ENCODE data around the gene TRMT44. TPM values are rescaled to one million over a fixed set of nuclear protein-coding genes. Genes with fewer than 3 reads are reported as not detected.

The TRMT44 gene
- total RNA-seq, 4 donors from 2014 or later = 30.8 to 60.0 (median 46.1) TPM

- no peak for TF ChIP-seq POLR2AphosphoS5 (IDR thresholded peaks at IDR 0.05)
- TF ChIP-seq EP300 (IDR thresholded peaks at IDR 0.05) = no peak
- TF ChIP-seq CTCF (IDR thresholded peaks at IDR 0.05) = no peak
- TF ChIP-seq POLR2A (IDR thresholded peaks at IDR 0.05) = no peak
- no peak overlapping the region for H3K4me3 ChIP-seq
- H3K27ac ChIP-seq = no peak overlapping the region
- 87% methylated on average over 12 of the region's 14 CpGs for WGBS
- DNase-seq (ENCODE audit: low spot score in 2 of 2) = no peak
- no peaks in the 10 kb centered on the region for H3K9me3 ChIP-seq
- peaks cover 63% of the 10 kb centered on the region for H3K36me3 ChIP-seq
- H3K4me1 ChIP-seq = peaks cover 18% of the 10 kb centered on the region
- H3K27me3 ChIP-seq = no peaks in the 10 kb centered on the region
Measured at GRCh38 chr4:8470451-8471024, 30.0 kb downstream of the TRMT44 start.

- Histone ChIP-seq H3K9me3 (no peaks in the 10 kb centered on the region), H3K4me3 (no peak overlapping the region), H3K27me3 (no peaks in the 10 kb centered on the region), H3K36me3 (peaks cover 63% of the 10 kb centered on the region), H3K27ac (no peak overlapping the region), H3K4me1 (peaks cover 18% of the 10 kb centered on the region)
- TF ChIP-seq EP300 (IDR thresholded peaks at IDR 0.05) (no peak), POLR2AphosphoS5 (IDR thresholded peaks at IDR 0.05) (no peak), POLR2A (IDR thresholded peaks at IDR 0.05) (no peak), CTCF (IDR thresholded peaks at IDR 0.05) (no peak)
- WGBS = 74% methylated on average over 18 of the region's 24 CpGs
- no peak for DNase-seq (ENCODE audit: low spot score in 2 of 2)
Measured at GRCh38 chr4:8471211-8471875, 30.8 kb downstream of the TRMT44 start.

- peaks cover 63% of the 10 kb centered on the region for H3K36me3 ChIP-seq
Measured at GRCh38 chr4:8472158-8472688, 31.6 kb downstream of the TRMT44 start.

GRCh38 chr4:8472689-8473197 lies 32.2 kb downstream of the TRMT44 start:
- no peak overlapping the region for H3K27ac ChIP-seq

More at GRCh38 chr4:8472158-8472688, 31.6 kb downstream of the TRMT44 start:
- no peak overlapping the region for H3K4me3 ChIP-seq
- no peak overlapping the region for H3K27ac ChIP-seq
- H3K9me3 ChIP-seq = no peaks in the 10 kb centered on the region
- no peak for TF ChIP-seq POLR2A (IDR thresholded peaks at IDR 0.05)
- no peak for TF ChIP-seq EP300 (IDR thresholded peaks at IDR 0.05)
- no peak for TF ChIP-seq POLR2AphosphoS5 (IDR thresholded peaks at IDR 0.05)
- no peak for TF ChIP-seq CTCF (IDR thresholded peaks at IDR 0.05)
- DNase-seq (ENCODE audit: low spot score in 2 of 2) = no peak
- 80% methylated on average over 6 of the region's 8 CpGs for WGBS
- peaks cover 18% of the 10 kb centered on the region for H3K4me1 ChIP-seq
- H3K27me3 ChIP-seq = no peaks in the 10 kb centered on the region

More at GRCh38 chr4:8472689-8473197, 32.2 kb downstream of the TRMT44 start:
- TF ChIP-seq POLR2AphosphoS5 (IDR thresholded peaks at IDR 0.05) = no peak
- TF ChIP-seq EP300 (IDR thresholded peaks at IDR 0.05) = no peak
- no peak for TF ChIP-seq CTCF (IDR thresholded peaks at IDR 0.05)
- TF ChIP-seq POLR2A (IDR thresholded peaks at IDR 0.05) = no peak
- Histone ChIP-seq H3K9me3 (no peaks in the 10 kb centered on the region), H3K36me3 (peaks cover 61% of the 10 kb centered on the region), H3K27me3 (no peaks in the 10 kb centered on the region), H3K4me3 (no peak overlapping the region), H3K4me1 (peaks cover 18% of the 10 kb centered on the region)
- DNase-seq (ENCODE audit: low spot score in 2 of 2) = no peak
- 64% methylated on average over 7 of the region's 7 CpGs for WGBS

Measured in suprapubic skin (tissue), 4 donors.